ENCODE measurements around the gene PPM1L. TPM values are rescaled to one million over a fixed set of nuclear protein-coding genes. Genes with fewer than 3 reads are reported as not detected.

The PPM1L gene
- total RNA-seq, 1 donor from 2014 or later, result 14.2 TPM

DNA sequence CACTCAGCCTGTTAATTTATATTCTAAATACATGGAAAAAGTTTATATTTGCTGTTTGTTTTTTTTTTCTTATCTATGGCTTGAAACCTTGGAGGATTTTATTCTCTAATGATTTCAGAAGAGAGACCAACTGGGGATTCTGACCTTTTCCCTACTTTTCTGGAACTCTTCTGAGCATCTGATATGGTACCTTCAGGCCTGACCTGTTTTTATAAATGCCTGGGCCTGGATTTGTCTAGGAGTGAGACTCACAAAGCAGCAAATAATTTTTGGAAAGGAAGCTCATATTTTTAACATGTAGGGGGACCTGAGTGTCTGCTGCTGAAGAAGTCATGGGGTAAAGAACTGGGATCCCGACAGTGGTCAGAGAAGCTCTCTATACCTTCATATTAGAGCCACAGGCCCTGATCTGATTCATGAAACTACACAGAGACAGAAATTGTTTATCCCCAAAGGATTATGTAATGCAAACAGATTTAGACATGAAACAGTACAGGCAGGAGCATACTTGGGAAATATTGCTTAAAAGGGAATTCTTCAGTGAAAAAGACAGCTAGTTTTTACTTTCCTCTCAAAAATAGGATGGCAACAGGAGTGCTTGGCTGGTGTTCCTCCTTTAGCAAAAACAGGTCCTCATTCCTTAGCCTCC is 15.9 kb downstream of the PPM1L start:
- peaks cover 8% of the 10 kb centered on the region for H3K4me1 ChIP-seq
- H3K27ac ChIP-seq, result no peak overlapping the region
- H3K36me3 ChIP-seq, result no peaks in the 10 kb centered on the region
- no peak for DNase-seq (ENCODE audit: extremely low spot score in 2 of 2)
- H3K9me3 ChIP-seq, result no peaks in the 10 kb centered on the region
- no peaks in the 10 kb centered on the region for H3K27me3 ChIP-seq
- TF ChIP-seq POLR2AphosphoS5 (IDR thresholded peaks at IDR 0.05; ENCODE audit: insufficient read depth in 1 of 2, low read depth in 1 of 2) (no peak), POLR2A (IDR thresholded peaks at IDR 0.05) (no peak)
- TF ChIP-seq, protein P1, sequence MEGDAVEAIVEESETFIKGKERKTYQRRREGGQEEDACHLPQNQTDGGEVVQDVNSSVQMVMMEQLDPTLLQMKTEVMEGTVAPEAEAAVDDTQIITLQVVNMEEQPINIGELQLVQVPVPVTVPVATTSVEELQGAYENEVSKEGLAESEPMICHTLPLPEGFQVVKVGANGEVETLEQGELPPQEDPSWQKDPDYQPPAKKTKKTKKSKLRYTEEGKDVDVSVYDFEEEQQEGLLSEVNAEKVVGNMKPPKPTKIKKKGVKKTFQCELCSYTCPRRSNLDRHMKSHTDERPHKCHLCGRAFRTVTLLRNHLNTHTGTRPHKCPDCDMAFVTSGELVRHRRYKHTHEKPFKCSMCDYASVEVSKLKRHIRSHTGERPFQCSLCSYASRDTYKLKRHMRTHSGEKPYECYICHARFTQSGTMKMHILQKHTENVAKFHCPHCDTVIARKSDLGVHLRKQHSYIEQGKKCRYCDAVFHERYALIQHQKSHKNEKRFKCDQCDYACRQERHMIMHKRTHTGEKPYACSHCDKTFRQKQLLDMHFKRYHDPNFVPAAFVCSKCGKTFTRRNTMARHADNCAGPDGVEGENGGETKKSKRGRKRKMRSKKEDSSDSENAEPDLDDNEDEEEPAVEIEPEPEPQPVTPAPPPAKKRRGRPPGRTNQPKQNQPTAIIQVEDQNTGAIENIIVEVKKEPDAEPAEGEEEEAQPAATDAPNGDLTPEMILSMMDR (IDR thresholded peaks at IDR 0.05), result no peak
- H3K4me3 ChIP-seq, result no peak overlapping the region
- intact Hi-C loops (cut with DNase I), result no loop called here

DNA sequence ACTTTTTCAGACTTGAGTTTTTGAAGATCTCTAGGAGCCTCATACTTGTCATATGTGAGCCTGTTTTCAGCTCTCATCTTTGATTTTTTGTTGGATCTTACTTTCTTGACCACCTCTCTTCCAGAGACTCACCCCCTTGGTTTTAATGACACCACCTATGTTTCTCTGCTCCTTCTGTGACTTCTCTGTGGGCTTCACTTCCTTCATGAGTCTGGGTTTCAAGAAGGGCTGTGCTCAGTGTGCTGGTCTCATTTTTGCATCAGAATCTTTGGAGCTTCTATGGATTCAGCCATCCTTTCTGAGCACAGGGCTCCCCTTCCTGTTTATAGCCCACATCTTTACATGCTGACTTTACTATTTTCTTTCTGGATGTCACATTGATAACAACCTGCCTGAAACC is 17.7 kb downstream of the PPM1L start:
- no peaks in the 10 kb centered on the region for H3K9me3 ChIP-seq
- peaks cover 8% of the 10 kb centered on the region for H3K4me1 ChIP-seq
- intact Hi-C loops (cut with DNase I), result no loop called here
- DNase-seq (ENCODE audit: extremely low spot score in 2 of 2), result no peak
- H3K27me3 ChIP-seq, result no peaks in the 10 kb centered on the region
- TF ChIP-seq POLR2AphosphoS5 (IDR thresholded peaks at IDR 0.05; ENCODE audit: insufficient read depth in 1 of 2, low read depth in 1 of 2) (no peak), POLR2A (IDR thresholded peaks at IDR 0.05) (no peak)
- TF ChIP-seq, protein P1 (IDR thresholded peaks at IDR 0.05), result no peak
- H3K27ac ChIP-seq, result no peak overlapping the region
- no peaks in the 10 kb centered on the region for H3K36me3 ChIP-seq
- H3K4me3 ChIP-seq, result no peak overlapping the region

DNA sequence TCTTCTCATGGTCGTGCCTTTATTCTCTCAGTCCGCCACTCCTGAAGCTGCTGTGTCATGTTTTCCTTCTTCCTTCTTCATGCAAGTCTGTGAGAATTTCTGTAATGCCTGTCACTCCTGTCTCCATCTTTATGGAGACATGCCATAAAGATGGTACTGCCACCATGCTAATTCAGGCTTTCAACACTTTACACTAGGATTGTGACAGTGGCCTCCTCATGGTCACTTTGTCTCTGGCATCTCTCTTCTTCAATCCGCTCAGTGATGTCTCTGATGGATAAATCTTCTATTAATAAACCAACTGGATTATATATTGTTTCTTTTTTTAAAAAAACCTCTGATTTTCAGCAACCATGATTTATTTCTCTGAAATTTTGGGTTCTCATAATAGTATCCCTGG is 18.1 kb downstream of the PPM1L start:
- H3K27me3 ChIP-seq, result no peaks in the 10 kb centered on the region
- no peak for TF ChIP-seq POLR2A (IDR thresholded peaks at IDR 0.05)
- TF ChIP-seq, protein P1 (IDR thresholded peaks at IDR 0.05), result no peak
- no peak for TF ChIP-seq POLR2AphosphoS5 (IDR thresholded peaks at IDR 0.05; ENCODE audit: insufficient read depth in 1 of 2, low read depth in 1 of 2)
- H3K4me3 ChIP-seq, result no peak overlapping the region
- no peak for DNase-seq (ENCODE audit: extremely low spot score in 2 of 2)
- intact Hi-C loops (cut with DNase I), result no loop called here
- peaks cover 8% of the 10 kb centered on the region for H3K4me1 ChIP-seq
- H3K27ac ChIP-seq, result no peak overlapping the region
- H3K9me3 ChIP-seq, result no peaks in the 10 kb centered on the region
- no peaks in the 10 kb centered on the region for H3K36me3 ChIP-seq

DNA sequence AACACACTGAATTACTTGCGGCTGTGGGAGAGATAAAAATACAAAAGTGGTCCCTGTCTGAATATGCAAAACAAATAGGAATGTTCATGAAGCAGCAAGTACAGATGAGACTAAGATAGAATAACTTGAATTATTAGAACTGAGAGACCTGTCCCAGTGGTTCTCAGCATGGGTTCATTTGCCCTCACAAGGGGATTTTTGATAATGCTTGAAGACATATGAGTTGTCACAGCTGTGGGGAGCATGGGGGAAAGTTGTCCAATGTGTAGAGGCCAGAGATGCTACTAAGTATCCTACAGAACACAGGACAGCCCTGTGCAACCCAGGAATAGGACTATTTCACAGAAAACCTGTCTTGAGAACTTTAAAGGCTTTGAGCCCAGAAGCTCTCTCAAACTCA is 22.4 kb downstream of the PPM1L start:
- Histone ChIP-seq H3K4me1 (no peaks in the 10 kb centered on the region), H3K27ac (no peak overlapping the region), H3K9me3 (no peaks in the 10 kb centered on the region), H3K27me3 (no peaks in the 10 kb centered on the region), H3K4me3 (no peak overlapping the region), H3K36me3 (no peaks in the 10 kb centered on the region)
- DNase-seq (ENCODE audit: extremely low spot score in 2 of 2), result no peak
- intact Hi-C loops (cut with DNase I), result no loop called here
- TF ChIP-seq, protein P1 (IDR thresholded peaks at IDR 0.05), result no peak
- TF ChIP-seq POLR2AphosphoS5 (IDR thresholded peaks at IDR 0.05; ENCODE audit: insufficient read depth in 1 of 2, low read depth in 1 of 2) (no peak), POLR2A (IDR thresholded peaks at IDR 0.05) (no peak)

DNA sequence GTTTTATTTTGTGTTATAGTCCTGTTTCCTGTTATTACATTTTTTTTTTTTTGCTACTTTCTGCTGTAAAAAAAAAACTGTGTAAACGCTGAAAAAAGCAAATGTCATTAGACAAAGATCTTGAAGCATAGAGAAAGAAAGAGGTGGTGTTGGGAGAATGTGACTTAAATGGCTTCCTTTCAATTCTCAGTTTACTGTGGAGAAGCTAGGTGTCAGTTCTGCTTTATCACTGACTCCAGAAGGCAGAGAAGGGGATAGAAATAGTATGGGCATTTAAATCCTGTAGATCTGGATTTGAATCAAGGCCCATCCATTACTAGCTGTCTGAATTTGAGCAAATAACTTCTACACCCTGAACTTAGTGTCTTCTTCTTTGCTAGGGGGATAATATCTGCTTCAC is 23.0 kb downstream of the PPM1L start:
- no peak for TF ChIP-seq POLR2AphosphoS5 (IDR thresholded peaks at IDR 0.05; ENCODE audit: insufficient read depth in 1 of 2, low read depth in 1 of 2)
- TF ChIP-seq POLR2A (IDR thresholded peaks at IDR 0.05), result no peak
- TF ChIP-seq, protein P1 (IDR thresholded peaks at IDR 0.05), result no peak
- Histone ChIP-seq H3K4me1 (no peaks in the 10 kb centered on the region), H3K4me3 (no peak overlapping the region), H3K27ac (no peak overlapping the region), H3K9me3 (no peaks in the 10 kb centered on the region), H3K36me3 (no peaks in the 10 kb centered on the region), H3K27me3 (no peaks in the 10 kb centered on the region)
- intact Hi-C loops (cut with DNase I), result no loop called here
- no peak for DNase-seq (ENCODE audit: extremely low spot score in 2 of 2)

All from vagina (tissue), 2 donors.